GM21526 (cell line): ENCODE results near the gene ENHO.
"Not testable (repeated sequence)": the region's sequence is repeated elsewhere in the genome, so short reads cannot be mapped to it uniquely, and the experiment has no call there.

Experiments used
- ATAC-seq: cut with Tn5 transposase; IDR thresholded peaks from one replicate; pipeline ENCODE4 v1.9.1; 2021; ENCODE audit warnings: moderate library complexity; ENCODE audit not compliant: unreplicated experiment, low FRiP score

Gene ENHO

GRCh38 chr9:34536685-34537084 lies 13.9 kb upstream of the ENHO start:
- ATAC-seq, result no peak

GRCh38 chr9:34532041-34532440 lies 9.3 kb upstream of the ENHO start:
- not testable (repeated sequence) for ATAC-seq

- ATAC-seq, result no peak
Observed at GRCh38 chr9:34526026-34526425, 3.2 kb upstream of the ENHO start.

- ATAC-seq, result no peak
Observed at GRCh38 chr9:34524349-34524748, 1.6 kb upstream of the ENHO start.

- no peak for ATAC-seq
Observed at GRCh38 chr9:34522091-34522887, 501 bp downstream of the ENHO start.

GRCh38 chr9:34521406-34522045 lies 1.3 kb downstream of the ENHO start:
- ATAC-seq, result no peak

GRCh38 chr9:34520505-34521385 lies 2.0 kb downstream of the ENHO start:
- ATAC-seq, result no peak

GRCh38 chr9:34520096-34520495 lies 2.7 kb downstream of the ENHO start:
- ATAC-seq, result no peak

GRCh38 chr9:34519321-34520020 lies 3.3 kb downstream of the ENHO start:
- no peak for ATAC-seq

GRCh38 chr9:34518896-34519295 lies 3.9 kb downstream of the ENHO start:
- no peak for ATAC-seq

- no peak for ATAC-seq
Observed at GRCh38 chr9:34518110-34518616, 4.6 kb downstream of the ENHO start.

- ATAC-seq, result no peak
Observed at GRCh38 chr9:34517185-34517584, 5.6 kb downstream of the ENHO start.

GRCh38 chr9:34515959-34516358 lies 6.8 kb downstream of the ENHO start:
- no peak for ATAC-seq

- ATAC-seq, result no peak
Observed at GRCh38 chr9:34514816-34515215, 8.0 kb downstream of the ENHO start.

- no peak for ATAC-seq
Observed at GRCh38 chr9:34514401-34514800, 8.4 kb downstream of the ENHO start.

- ATAC-seq, result no peak
Observed at GRCh38 chr9:34513567-34514214, 9.1 kb downstream of the ENHO start.

- ATAC-seq, result no peak
Observed at GRCh38 chr9:34512131-34513078, 10.4 kb downstream of the ENHO start.

- ATAC-seq, result no peak
Observed at GRCh38 chr9:34510497-34511468, 12.0 kb downstream of the ENHO start.
